GM12873 (cell line): ENCODE measurements around the gene AEBP1.

Source experiments
- CTCF ChIP-seq: IDR thresholded peaks from 2 replicates; pipeline ENCODE4 v1.5.1; 2012; ENCODE audit warnings: low read depth, mild to moderate bottlenecking, moderate library complexity, low read length, control low read depth; ENCODE audit not compliant: insufficient read depth; ENCODE audit errors: missing control alignments

AEBP1 gene

GRCh38 chr7:44103923-44104859 lies at the start of gene AEBP1:
AEBP1 (plus strand) TSS chr7:44104345; CDS start chr7:44104666, 321 bp downstream.
- TF ChIP-seq CTCF = no peak

GRCh38 chr7:44056681-44057080 lies 47.5 kb upstream of the AEBP1 start:
- no peak for TF ChIP-seq CTCF

- TF ChIP-seq CTCF = no peak
Measured at GRCh38 chr7:44057181-44057848, 46.8 kb upstream of the AEBP1 start.

GRCh38 chr7:44057849-44058758 lies 46.0 kb upstream of the AEBP1 start:
- no peak for TF ChIP-seq CTCF

GRCh38 chr7:44058759-44059218 lies 45.4 kb upstream of the AEBP1 start:
- no peak for TF ChIP-seq CTCF

- no peak for TF ChIP-seq CTCF
Measured at GRCh38 chr7:44059219-44060090, 44.7 kb upstream of the AEBP1 start.
